Stimulated activated CD8-positive, alpha-beta memory T cell treated with anti-CD3 and anti-CD28 coated beads, Interleukin-12 subunit alpha, Interleukin-12 subunit beta, amount 100 ng/mL, for 4 hours (primary cell): ENCODE measurements around the gene ZGPAT.

Experiments used
- DNase-seq: peaks from one replicate; pipeline ENCODE4 v3.0.0-alpha.2; 2020; ENCODE audit warnings: low read depth

Gene ZGPAT

GRCh38 chr20:63734111-63734945, 26.5 kb downstream of the ZGPAT start:
- no peak for DNase-seq

- DNase-seq: no peak
Observed at GRCh38 chr20:63734946-63735858, 27.4 kb downstream of the ZGPAT start.

DNA sequence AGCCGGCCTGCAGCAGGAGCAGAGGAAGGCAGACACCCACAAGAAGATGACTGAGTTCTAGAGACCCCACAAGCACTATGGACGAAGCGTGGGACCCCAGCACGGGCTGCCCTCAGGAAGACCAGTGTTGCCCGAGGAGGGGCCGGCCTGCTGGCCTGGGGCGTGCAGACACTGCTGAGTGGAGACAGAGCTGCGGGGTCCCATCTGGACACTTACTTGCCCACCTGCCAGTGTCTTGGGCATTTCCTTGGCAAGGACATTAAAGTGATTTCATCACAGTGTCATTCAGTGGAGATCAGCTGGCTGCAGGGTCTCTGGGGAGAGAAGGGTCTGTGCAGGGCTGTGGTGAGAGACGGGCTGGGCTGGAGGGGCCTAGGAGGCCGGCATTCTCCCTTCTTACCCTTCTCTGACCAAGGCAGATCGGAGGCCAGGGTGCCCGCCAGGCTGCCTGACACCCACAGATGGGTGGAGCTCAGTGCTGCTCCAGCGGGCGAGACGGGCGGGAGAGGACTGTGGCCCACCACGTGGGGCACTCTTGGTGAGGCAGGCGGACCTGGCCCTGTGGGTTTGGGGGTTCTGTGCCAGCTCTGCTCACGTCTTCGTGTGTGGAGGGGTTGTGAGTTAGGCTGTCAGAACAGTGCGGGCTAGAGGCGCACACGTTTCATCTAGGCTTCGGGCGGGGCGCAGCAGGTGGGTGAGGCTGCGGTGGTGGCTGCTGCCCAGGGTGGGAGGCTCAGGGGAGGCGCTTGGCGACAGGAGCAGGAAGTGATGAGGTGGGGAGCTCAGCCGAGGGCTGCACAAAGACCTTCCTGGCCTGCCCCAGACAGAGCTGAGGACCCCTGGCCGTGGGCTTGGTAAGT, 28.2 kb downstream of the ZGPAT start, which contains the start of gene LIME1:
TSS of gene LIME1 (plus strand) at position 806 of the 860 bp plus-strand sequence. CDS start 886 bp downstream, outside the sequence.
- peak; percentile 56 for DNase-seq

DNA sequence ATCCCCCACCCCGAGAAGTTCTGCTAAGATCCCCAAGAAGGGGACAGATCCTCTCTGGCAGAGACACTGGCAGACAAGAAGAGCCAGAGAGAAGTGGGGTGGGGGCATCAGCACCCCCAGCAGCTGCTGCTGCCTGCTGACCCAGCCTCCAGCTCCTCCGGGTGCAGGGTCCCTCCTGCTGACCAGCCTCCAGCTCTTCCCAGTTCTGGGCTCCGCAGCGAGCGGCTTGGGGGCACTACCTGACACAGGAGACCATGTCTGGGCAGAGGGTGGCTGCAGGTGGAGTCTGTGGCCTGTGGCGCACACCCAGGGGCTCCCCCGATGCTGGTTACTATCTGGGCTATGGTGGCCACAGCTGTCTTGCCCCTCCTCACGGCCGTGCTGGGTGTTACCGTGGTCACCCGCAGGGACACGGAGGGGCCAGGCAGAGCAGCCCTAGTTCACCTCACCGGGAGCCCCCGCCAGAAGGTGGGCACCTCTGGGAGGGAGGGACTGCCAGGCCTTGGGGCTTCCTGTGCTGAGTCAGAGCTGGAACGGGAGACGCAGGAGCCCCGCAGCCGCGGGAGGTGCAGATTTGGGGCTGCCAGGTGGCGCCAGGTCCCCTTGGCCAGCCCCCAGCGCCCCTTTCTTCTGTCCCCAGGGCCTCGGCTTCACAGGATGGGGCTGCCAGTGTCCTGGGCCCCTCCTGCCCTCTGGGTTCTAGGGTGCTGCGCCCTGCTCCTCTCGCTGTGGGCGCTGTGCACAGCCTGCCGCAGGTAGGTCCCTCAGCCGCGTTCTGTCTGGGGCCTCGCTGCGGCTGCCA, 29.3 kb downstream of the ZGPAT start:
- peak; percentile 45 for DNase-seq

DNA sequence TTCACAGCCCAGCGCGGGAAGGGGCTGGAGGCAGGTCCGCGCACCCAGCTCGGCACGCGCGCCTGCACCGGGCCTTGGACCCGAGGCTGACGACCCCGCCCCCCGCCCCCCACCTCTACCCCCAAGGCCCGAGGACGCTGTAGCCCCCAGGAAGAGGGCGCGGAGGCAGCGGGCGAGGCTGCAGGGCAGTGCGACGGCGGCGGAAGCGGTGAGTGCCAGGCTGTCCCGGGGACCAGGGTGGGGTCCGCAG, 29.8 kb downstream of the ZGPAT start:
- no peak for DNase-seq

GRCh38 chr20:63737945-63738686, 30.3 kb downstream of the ZGPAT start:
- no peak for DNase-seq

GRCh38 chr20:63738687-63739129, 30.9 kb downstream of the ZGPAT start:
- DNase-seq: no peak

DNA sequence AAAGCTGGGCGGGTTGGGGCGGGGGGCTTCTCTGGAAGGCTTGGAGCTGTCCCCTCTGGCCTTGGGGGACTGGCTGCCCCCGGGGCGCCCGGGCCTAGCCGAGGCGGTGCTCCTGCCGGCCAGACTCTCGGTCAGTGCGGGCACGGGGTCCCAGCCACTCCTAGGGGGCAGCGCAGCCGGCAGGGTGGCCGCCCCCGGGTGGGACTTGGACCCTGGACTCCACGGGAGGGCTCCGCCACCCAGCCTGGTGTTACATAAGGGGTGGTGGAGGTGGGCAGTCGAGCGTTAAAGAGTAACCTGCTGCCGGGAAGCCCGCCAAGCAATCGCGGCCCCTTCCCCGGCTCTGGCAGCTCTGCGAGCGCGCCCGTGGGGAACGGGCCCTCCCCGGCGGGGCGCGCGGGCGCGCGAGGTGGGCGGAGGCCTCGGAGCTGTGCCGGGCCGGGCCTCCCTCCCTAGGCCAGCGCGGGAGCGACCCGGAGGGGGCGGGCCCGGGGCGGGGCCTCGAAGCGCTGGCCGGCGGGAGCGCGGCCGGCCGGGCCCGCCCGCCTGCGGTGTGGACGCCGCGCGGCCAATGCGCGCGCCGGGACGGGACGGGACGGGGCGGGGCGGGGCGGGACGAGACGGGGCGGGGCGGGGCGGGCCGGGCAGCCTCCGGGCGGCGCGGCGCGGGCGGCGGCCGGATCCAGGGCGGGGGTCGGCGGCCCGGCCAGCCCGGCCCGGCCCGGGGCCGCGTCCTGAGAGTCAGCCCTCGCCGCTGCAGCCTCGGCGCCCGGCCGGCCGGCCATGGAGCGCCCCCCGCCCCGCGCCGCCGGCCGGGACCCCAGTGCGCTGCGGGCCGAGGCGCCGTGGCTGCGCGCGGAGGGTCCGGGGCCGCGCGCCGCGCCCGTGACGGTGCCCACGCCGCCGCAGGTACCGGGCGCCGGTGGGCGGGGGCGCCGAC, 31.6 kb downstream of the ZGPAT start, which contains the start of gene SLC2A4RG:
TSS of gene SLC2A4RG (plus strand) at position 647 of the 940 bp plus-strand sequence. CDS start at position 784, 137 bp downstream.
- DNase-seq: peak; percentile 53

DNA sequence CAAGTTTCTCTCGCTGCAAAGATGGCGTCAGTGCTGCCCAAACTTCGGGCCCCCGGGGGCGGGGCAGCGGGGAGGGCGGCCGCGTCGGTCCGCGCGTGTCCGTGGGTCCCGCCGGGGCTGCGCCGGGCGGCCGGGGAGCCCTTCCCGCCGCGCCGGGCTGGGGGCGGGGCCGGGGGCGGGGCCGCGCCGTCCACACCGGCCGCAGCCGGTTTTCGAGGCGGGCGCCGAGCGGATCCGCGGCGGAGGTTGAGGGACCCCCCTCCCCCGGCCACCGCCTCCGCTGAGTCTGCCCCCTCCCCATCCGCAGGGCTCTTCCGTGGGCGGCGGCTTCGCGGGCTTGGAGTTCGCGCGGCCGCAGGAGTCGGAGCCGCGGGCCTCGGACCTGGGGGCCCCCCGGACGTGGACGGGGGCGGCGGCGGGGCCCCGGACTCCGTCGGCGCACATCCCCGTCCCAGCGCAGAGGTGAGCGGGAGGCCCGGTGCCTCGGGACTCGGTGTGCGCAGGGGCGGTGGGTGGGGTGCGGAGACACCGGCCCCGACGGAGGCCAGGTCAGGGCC, 32.3 kb downstream of the ZGPAT start:
- peak; percentile 34 for DNase-seq

- no peak for DNase-seq
Observed at GRCh38 chr20:63740627-63741353, 33.0 kb downstream of the ZGPAT start.

- DNase-seq: no peak
Observed at GRCh38 chr20:63741354-63741675, 33.5 kb downstream of the ZGPAT start.

- DNase-seq: no peak
Observed at GRCh38 chr20:63741676-63742380, 34.0 kb downstream of the ZGPAT start.

DNA sequence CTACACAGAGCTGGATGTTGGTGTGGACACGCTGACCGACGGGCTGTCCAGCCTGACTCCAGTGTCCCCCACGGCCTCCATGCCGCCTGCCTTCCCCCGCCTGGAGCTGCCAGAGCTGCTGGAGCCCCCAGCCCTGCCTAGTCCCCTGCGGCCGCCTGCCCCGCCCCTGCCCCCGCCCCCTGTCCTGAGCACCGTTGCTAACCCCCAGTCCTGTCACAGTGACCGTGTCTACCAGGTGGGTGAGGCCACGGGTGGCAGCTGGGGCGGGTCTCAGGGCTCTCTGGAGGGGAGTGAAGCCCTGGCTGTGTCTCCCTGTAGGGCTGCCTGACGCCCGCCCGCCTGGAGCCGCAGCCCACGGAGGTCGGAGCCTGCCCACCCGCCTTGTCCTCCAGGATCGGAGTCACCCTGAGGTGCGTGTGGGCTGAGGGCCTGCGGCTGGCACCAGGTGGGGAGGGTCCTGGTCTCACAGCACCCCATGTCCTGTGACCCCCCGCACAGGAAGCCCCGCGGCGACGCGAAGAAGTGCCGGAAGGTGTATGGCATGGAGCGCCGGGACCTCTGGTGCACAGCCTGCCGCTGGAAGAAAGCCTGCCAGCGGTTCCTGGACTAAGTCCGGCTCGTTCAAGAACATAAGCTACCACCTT, 34.7 kb downstream of the ZGPAT start:
- DNase-seq: no peak

DNA sequence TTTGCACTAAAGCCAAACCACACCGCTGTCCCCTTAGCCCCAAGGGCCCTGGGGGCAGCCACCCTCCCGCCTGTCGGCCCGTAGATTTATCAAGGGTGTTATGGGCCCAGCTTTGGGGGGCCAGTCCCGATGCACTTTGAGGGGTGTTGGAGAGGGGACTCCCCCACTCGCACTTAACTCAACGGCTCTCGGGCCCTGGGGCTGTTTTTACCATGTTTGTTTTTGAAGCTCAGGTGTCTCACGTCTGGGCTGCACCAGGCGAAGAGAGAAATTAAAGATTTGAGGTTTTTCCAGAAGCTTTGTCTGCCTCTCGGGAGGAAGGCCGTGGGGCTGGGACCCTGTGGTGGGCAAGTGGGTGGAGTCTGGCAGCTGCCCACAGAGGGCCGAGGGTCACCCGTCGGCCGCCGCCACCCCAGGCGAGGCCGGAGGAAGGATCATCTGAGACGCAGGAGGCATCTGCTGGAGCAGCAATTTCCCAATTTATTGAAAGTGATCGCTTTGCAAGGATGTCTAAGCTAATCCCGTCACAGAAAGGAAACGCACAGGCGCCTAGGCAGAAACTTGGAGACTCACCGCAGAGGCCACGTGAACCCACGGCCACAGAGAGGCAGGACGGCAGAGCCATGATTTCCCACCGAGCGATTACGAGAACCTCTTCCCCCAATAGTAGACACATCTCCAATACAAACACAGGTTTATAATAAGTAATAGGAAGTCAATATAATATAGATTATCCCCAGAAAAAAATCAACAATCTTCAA, 35.6 kb downstream of the ZGPAT start:
- DNase-seq: no peak

DNA sequence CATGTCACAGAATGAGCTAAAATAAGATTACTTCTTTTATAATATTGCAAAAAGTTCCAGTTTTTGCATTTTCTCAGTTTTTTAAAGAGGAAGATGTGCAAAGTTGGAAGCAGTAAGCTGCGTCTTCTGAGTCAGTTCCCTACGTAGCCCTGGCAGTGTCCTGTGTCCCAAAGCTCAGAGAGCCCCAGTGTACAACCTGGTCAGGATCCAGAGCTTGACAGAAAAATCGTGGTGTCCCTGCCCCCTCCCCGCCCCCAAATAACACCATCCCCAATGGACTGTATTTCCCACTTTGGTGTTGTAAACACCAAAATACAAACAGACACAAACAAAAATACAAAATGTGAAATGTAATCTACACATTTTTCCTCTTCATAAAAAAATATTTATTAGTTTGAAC, 36.3 kb downstream of the ZGPAT start:
- no peak for DNase-seq
